Fibroblast of villous mesenchyme (primary cell): ENCODE results near the gene MCEMP1. TPM values are rescaled to one million over a fixed set of nuclear protein-coding genes. Genes with fewer than 3 reads are reported as not detected.

Experiments
- DNase-seq: peaks from one replicate; pipeline ENCODE4 v3.0.0-alpha.2; 2010; ENCODE audit warnings: low read depth
- H3K4me3 ChIP-seq: 2 replicates; pipeline ENCODE4 v1.5.1; 2011; ENCODE audit warnings: low read depth, mild to moderate bottlenecking, low read length
- CTCF ChIP-seq: IDR thresholded peaks from 2 replicates; pipeline ENCODE4 v1.5.1; 2012; ENCODE audit warnings: low read depth, mild to moderate bottlenecking, low read length; ENCODE audit not compliant: insufficient read depth
- total RNA-seq: library from RNA; depleted of rRNA; stranded (reverse); fragments of >200 nt; gene quantifications from 2 replicates; pipeline ENCODE4 v1.2.3, GENCODE V29; 2012

MCEMP1 gene
- total RNA-seq, 1 donor = not detected

GRCh38 chr19:7725791-7726190 is 48.9 kb downstream of the MCEMP1 start:
- no peak for DNase-seq
- no peak overlapping the region for H3K4me3 ChIP-seq
- TF ChIP-seq CTCF = no peak

- no peak for DNase-seq
- H3K4me3 ChIP-seq = no peak overlapping the region
- no peak for TF ChIP-seq CTCF
Measured at GRCh38 chr19:7729211-7729610, 52.3 kb downstream of the MCEMP1 start.

Other genes starting within 250 kb of the MCEMP1 start
- 2.3 and 2.6 TPM in 2 replicates for gene PEX11G, start 188.1 kb upstream of the MCEMP1 start, total RNA-seq
- 13.8 and 20.9 TPM in 2 replicates for gene ZNF358, start 161.0 kb upstream of the MCEMP1 start, total RNA-seq
- 5.5 and 8.6 TPM in 2 replicates for gene MCOLN1, start 154.5 kb upstream of the MCEMP1 start, total RNA-seq
- gene PNPLA6, start 141.4 kb upstream of the MCEMP1 start, total RNA-seq = 101 and 106 TPM in 2 replicates
- gene CAMSAP3, start 81.2 kb upstream of the MCEMP1 start, total RNA-seq = not detected in 2 replicates
- 32.0 and 34.1 TPM in 2 replicates for gene XAB2, start 47.5 kb upstream of the MCEMP1 start, total RNA-seq
- gene PET100, start 47.3 kb upstream of the MCEMP1 start, total RNA-seq = 10.4 and 11.9 TPM in 2 replicates
- gene PCP2, start 43.4 kb upstream of the MCEMP1 start, total RNA-seq = 0.43 TPM in 1 of 2 replicates, not detected in the other
- 4.2 and 9.9 TPM in 2 replicates for gene STXBP2, start 40.0 kb upstream of the MCEMP1 start, total RNA-seq
- gene RETN, start 8.0 kb upstream of the MCEMP1 start, total RNA-seq = not detected in 2 replicates
- 29.0 and 29.8 TPM in 2 replicates for gene TRAPPC5, start 3.7 kb downstream of the MCEMP1 start, total RNA-seq
- gene FCER2, start 25.0 kb downstream of the MCEMP1 start, total RNA-seq = not detected in 2 replicates
- not detected in 2 replicates for gene CLEC4G, start 55.0 kb downstream of the MCEMP1 start, total RNA-seq
- not detected in 2 replicates for gene CD209, start 70.4 kb downstream of the MCEMP1 start, total RNA-seq
- under 0.01 TPM in 1 of 2 replicates, not detected in the other for gene CLEC4M, start 86.2 kb downstream of the MCEMP1 start, total RNA-seq
- 24.8 and 25.5 TPM in 2 replicates for gene EVI5L, start 153.1 kb downstream of the MCEMP1 start, total RNA-seq
- under 0.01 TPM in 1 of 2 replicates, not detected in the other for gene PRR36, start 197.3 kb downstream of the MCEMP1 start, total RNA-seq
- gene LRRC8E, start 211.4 kb downstream of the MCEMP1 start, total RNA-seq = 6.0 and 7.4 TPM in 2 replicates
- gene MAP2K7, start 226.8 kb downstream of the MCEMP1 start, total RNA-seq = 12.1 and 12.2 TPM in 2 replicates
- 0.86 and 0.97 TPM in 2 replicates for gene TGFBR3L, start 237.7 kb downstream of the MCEMP1 start, total RNA-seq
- 17.7 and 23.5 TPM in 2 replicates for gene SNAPC2, start 243.2 kb downstream of the MCEMP1 start, total RNA-seq
- 1.9 and 3.0 TPM in 2 replicates for gene CTXN1, start 249.0 kb downstream of the MCEMP1 start, total RNA-seq